Suprapubic skin (tissue), 4 donors: Measurements from ENCODE around the gene CDC42SE2.

Experiments used
- EP300 ChIP-seq: sonication (generic); formaldehyde crosslinking; IDR thresholded peaks from one replicate; pipeline ENCODE4 v1.6.1; 2017; ENCODE audit warnings: antibody characterized with exemption
- POLR2A ChIP-seq, 2 donors: fragments of 450-650 bp; IDR thresholded peaks; one replicate each; pipeline ENCODE4 v1.6.1; 2017; ENCODE audit warnings: antibody characterized with exemption in 2 of 2, mild to moderate bottlenecking in 2 of 2, moderate library complexity in 2 of 2
- POLR2AphosphoS5 ChIP-seq, 3 donors: sonication (generic); formaldehyde crosslinking; IDR thresholded peaks; one replicate each; pipeline ENCODE4 v1.6.1; 2017; ENCODE audit warnings: antibody characterized with exemption in 3 of 3
- TF ChIP-seq, protein P1 (sequence below), 2 donors: fragments of 200-600 bp in 1 of 2; fragments of 450-650 bp in 1 of 2; sonication (generic) in 1 of 2; IDR thresholded peaks; one replicate each; pipeline ENCODE4 v1.5.1; 2016 to 2019; ENCODE audit warnings: antibody characterized with exemption in 2 of 2, mild to moderate bottlenecking in 1 of 2, moderate library complexity in 1 of 2

- TF ChIP-seq, protein P1, sequence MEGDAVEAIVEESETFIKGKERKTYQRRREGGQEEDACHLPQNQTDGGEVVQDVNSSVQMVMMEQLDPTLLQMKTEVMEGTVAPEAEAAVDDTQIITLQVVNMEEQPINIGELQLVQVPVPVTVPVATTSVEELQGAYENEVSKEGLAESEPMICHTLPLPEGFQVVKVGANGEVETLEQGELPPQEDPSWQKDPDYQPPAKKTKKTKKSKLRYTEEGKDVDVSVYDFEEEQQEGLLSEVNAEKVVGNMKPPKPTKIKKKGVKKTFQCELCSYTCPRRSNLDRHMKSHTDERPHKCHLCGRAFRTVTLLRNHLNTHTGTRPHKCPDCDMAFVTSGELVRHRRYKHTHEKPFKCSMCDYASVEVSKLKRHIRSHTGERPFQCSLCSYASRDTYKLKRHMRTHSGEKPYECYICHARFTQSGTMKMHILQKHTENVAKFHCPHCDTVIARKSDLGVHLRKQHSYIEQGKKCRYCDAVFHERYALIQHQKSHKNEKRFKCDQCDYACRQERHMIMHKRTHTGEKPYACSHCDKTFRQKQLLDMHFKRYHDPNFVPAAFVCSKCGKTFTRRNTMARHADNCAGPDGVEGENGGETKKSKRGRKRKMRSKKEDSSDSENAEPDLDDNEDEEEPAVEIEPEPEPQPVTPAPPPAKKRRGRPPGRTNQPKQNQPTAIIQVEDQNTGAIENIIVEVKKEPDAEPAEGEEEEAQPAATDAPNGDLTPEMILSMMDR (IDR thresholded peaks at IDR 0.05): no peak
- TF ChIP-seq POLR2AphosphoS5 (IDR thresholded peaks at IDR 0.05) (no peak), POLR2A (IDR thresholded peaks at IDR 0.05) (no peak), EP300 (no peak)
These were observed 46.1 kb upstream of the CDC42SE2 start for GRCh38 chr5:131217791-131218190.
